ENCODE data around the gene SOHLH1.

The SOHLH1 gene

GRCh38 chr9:135746565-135746964 lies 47.3 kb upstream of the SOHLH1 start:
- peaks cover 4% of the 10 kb centered on the region; the same call in 1 of the 2 replicates for H3K27me3 ChIP-seq (ENCODE audit: insufficient read depth, low read length)

GRCh38 chr9:135745686-135746324 lies 46.5 kb upstream of the SOHLH1 start:
- Histone ChIP-seq H3K27me3 (ENCODE audit: insufficient read depth, low read length) (peaks cover 4% of the 10 kb centered on the region; the same call in 1 of the 2 replicates), H3K9ac (ENCODE audit: low read length) (no peak overlapping the region)
- TF ChIP-seq CTCF (IDR thresholded peaks at IDR 0.05; ENCODE audit: low read length) (no peak), EZH2 (IDR thresholded peaks at IDR 0.05; ENCODE audit: borderline replicate concordance, low read length) (no peak)

More at GRCh38 chr9:135746565-135746964, 47.3 kb upstream of the SOHLH1 start:
- Histone ChIP-seq H4K20me1 (ENCODE audit: insufficient read depth, low read length) (no peaks in the 10 kb centered on the region), H3F3A (ENCODE audit: insufficient read depth, low read length) (no peaks in the 10 kb centered on the region), H3K4me2 (ENCODE audit: low read length) (no peak overlapping the region), H2AFZ (ENCODE audit: low read length) (no peak overlapping the region), H3K9ac (ENCODE audit: low read length) (no peak overlapping the region), H3K4me3 (ENCODE audit: low read depth, low read length, poor library complexity, severe bottlenecking) (no peak overlapping the region), H3K4me1 (ENCODE audit: insufficient read depth, low read length, severe bottlenecking) (no peaks in the 10 kb centered on the region), H3K9me3 (ENCODE audit: low read length) (no peaks in the 10 kb centered on the region), H3K9me2 (ENCODE audit: low read depth, low read length) (no peaks in the 10 kb centered on the region), H3K79me2 (ENCODE audit: insufficient read depth, low read length) (no peaks in the 10 kb centered on the region), H3K27ac (ENCODE audit: low read depth, low read length, poor library complexity, severe bottlenecking) (no peak overlapping the region), H3K36me3 (ENCODE audit: insufficient read depth, low read length) (no peaks in the 10 kb centered on the region)
- no peak for TF ChIP-seq EZH2 (IDR thresholded peaks at IDR 0.05; ENCODE audit: borderline replicate concordance, low read length)
- no peak for TF ChIP-seq CTCF (IDR thresholded peaks at IDR 0.05; ENCODE audit: low read length)

GRCh38 chr9:135745189-135745588 lies 45.9 kb upstream of the SOHLH1 start:
- Histone ChIP-seq H3K4me1 (ENCODE audit: insufficient read depth, low read length, severe bottlenecking) (no peaks in the 10 kb centered on the region), H3K27me3 (ENCODE audit: insufficient read depth, low read length) (peaks cover 4% of the 10 kb centered on the region; the same call in 1 of the 2 replicates), H2AFZ (ENCODE audit: low read length) (no peak overlapping the region), H3K36me3 (ENCODE audit: insufficient read depth, low read length) (no peaks in the 10 kb centered on the region), H3K9me3 (ENCODE audit: low read length) (no peaks in the 10 kb centered on the region), H3F3A (ENCODE audit: insufficient read depth, low read length) (no peaks in the 10 kb centered on the region), H3K4me2 (ENCODE audit: low read length) (no peak overlapping the region), H4K20me1 (ENCODE audit: insufficient read depth, low read length) (no peaks in the 10 kb centered on the region), H3K4me3 (ENCODE audit: low read depth, low read length, poor library complexity, severe bottlenecking) (no peak overlapping the region), H3K27ac (ENCODE audit: low read depth, low read length, poor library complexity, severe bottlenecking) (no peak overlapping the region), H3K79me2 (ENCODE audit: insufficient read depth, low read length) (no peaks in the 10 kb centered on the region), H3K9ac (ENCODE audit: low read length) (no peak overlapping the region), H3K9me2 (ENCODE audit: low read depth, low read length) (no peaks in the 10 kb centered on the region)
- no peak for TF ChIP-seq CTCF (IDR thresholded peaks at IDR 0.05; ENCODE audit: low read length)
- no peak for TF ChIP-seq EZH2 (IDR thresholded peaks at IDR 0.05; ENCODE audit: borderline replicate concordance, low read length)

More at GRCh38 chr9:135745686-135746324, 46.5 kb upstream of the SOHLH1 start:
- Histone ChIP-seq H3K36me3 (ENCODE audit: insufficient read depth, low read length) (no peaks in the 10 kb centered on the region), H3K4me2 (ENCODE audit: low read length) (no peak overlapping the region), H3K4me1 (ENCODE audit: insufficient read depth, low read length, severe bottlenecking) (no peaks in the 10 kb centered on the region), H3K9me2 (ENCODE audit: low read depth, low read length) (no peaks in the 10 kb centered on the region), H3K27ac (ENCODE audit: low read depth, low read length, poor library complexity, severe bottlenecking) (no peak overlapping the region), H3K4me3 (ENCODE audit: low read depth, low read length, poor library complexity, severe bottlenecking) (no peak overlapping the region), H3F3A (ENCODE audit: insufficient read depth, low read length) (no peaks in the 10 kb centered on the region), H3K79me2 (ENCODE audit: insufficient read depth, low read length) (no peaks in the 10 kb centered on the region), H2AFZ (ENCODE audit: low read length) (no peak overlapping the region), H4K20me1 (ENCODE audit: insufficient read depth, low read length) (no peaks in the 10 kb centered on the region), H3K9me3 (ENCODE audit: low read length) (no peaks in the 10 kb centered on the region)

Data from OCI-LY1 (cell line).